ENCODE results near the gene ST14.

Gene ST14

GRCh38 chr11:130159657-130160497, at the start of gene ST14:
Gene ST14, plus strand, starts transcription at chr11:130159782. Its CDS starts 198 bp downstream, at chr11:130159980.
- DNase-seq = no peak

- DNase-seq = no peak
Measured at GRCh38 chr11:130110339-130111108, 49.1 kb upstream of the ST14 start.

- no peak for DNase-seq
Measured at GRCh38 chr11:130112071-130112830, 47.3 kb upstream of the ST14 start.

GRCh38 chr11:130114281-130114680, 45.3 kb upstream of the ST14 start:
- DNase-seq = no peak

- DNase-seq = no peak
Measured at GRCh38 chr11:130114726-130115125, 44.9 kb upstream of the ST14 start.

GRCh38 chr11:130115218-130115617, 44.4 kb upstream of the ST14 start:
- no peak for DNase-seq

GRCh38 chr11:130118165-130118564, 41.4 kb upstream of the ST14 start:
- no peak for DNase-seq

GRCh38 chr11:130118636-130119387, 40.8 kb upstream of the ST14 start:
- no peak for DNase-seq

GRCh38 chr11:130120045-130120444, 39.5 kb upstream of the ST14 start:
- no peak for DNase-seq

- no peak for DNase-seq
Measured at GRCh38 chr11:130121445-130121978, 38.1 kb upstream of the ST14 start.

- no peak for DNase-seq
Measured at GRCh38 chr11:130122141-130122575, 37.4 kb upstream of the ST14 start.

GRCh38 chr11:130123414-130124040, 36.1 kb upstream of the ST14 start:
- DNase-seq = no peak

GRCh38 chr11:130124096-130124495, 35.5 kb upstream of the ST14 start:
- peak; percentile 71 for DNase-seq

- DNase-seq = no peak
Measured at GRCh38 chr11:130125638-130126037, 33.9 kb upstream of the ST14 start.

GRCh38 chr11:130126516-130126915, 33.1 kb upstream of the ST14 start:
- no peak for DNase-seq

- DNase-seq = no peak
Measured at GRCh38 chr11:130127509-130127908, 32.1 kb upstream of the ST14 start.

- DNase-seq = no peak
Measured at GRCh38 chr11:130128626-130129025, 31.0 kb upstream of the ST14 start.

GRCh38 chr11:130129922-130130321, 29.7 kb upstream of the ST14 start:
- DNase-seq = no peak

- DNase-seq = peak; percentile 90
Measured at GRCh38 chr11:130131961-130132850, 27.4 kb upstream of the ST14 start.

GRCh38 chr11:130133716-130134115, 25.9 kb upstream of the ST14 start:
- no peak for DNase-seq

- DNase-seq = no peak
Measured at GRCh38 chr11:130136107-130136506, 23.5 kb upstream of the ST14 start.
